HEK293 (cell line): ENCODE data around the gene SPEM2.

Source experiments
- GLIS2 ChIP-seq: fragments of 450-650 bp; formaldehyde crosslinking; IDR thresholded peaks from 2 replicates; pipeline ENCODE4 v1.5.1; 2016; ENCODE audit warnings: missing biosample characterization, missing genetic modification characterization
- HOXC10 ChIP-seq: sonication (generic); formaldehyde crosslinking; IDR thresholded peaks from 2 replicates; pipeline ENCODE4 v1.8.1; 2023; ENCODE audit warnings: mild to moderate bottlenecking, missing genetic modification reagents
- SALL2 ChIP-seq: fragments of 450-650 bp; formaldehyde crosslinking; IDR thresholded peaks from 2 replicates; pipeline ENCODE4 v1.5.0; 2017; ENCODE audit warnings: missing biosample characterization, mild to moderate bottlenecking, missing genetic modification characterization, borderline replicate concordance
- YY2 ChIP-seq: fragments of 450-650 bp; formaldehyde crosslinking; IDR thresholded peaks from 2 replicates; pipeline ENCODE4 v1.5.1; 2016; ENCODE audit warnings: missing biosample characterization, missing genetic modification characterization
- ZFP41 ChIP-seq: fragments of 450-650 bp; formaldehyde crosslinking; IDR thresholded peaks from 2 replicates; pipeline ENCODE4 v1.5.1; 2016; ENCODE audit warnings: missing biosample characterization, missing genetic modification characterization, borderline replicate concordance
- ZNF155 ChIP-seq: fragments of 450-650 bp; formaldehyde crosslinking; IDR thresholded peaks from 2 replicates; pipeline ENCODE4 v1.5.1; 2016; ENCODE audit warnings: missing biosample characterization, missing genetic modification characterization
- ZNF169 ChIP-seq: fragments of 450-650 bp; formaldehyde crosslinking; IDR thresholded peaks from 2 replicates; pipeline ENCODE4 v1.5.1; 2016; ENCODE audit warnings: missing biosample characterization, missing genetic modification characterization
- ZNF19 ChIP-seq: fragments of 450-650 bp; formaldehyde crosslinking; IDR thresholded peaks from 2 replicates; pipeline ENCODE4; 2016; ENCODE audit warnings: missing biosample characterization, missing genetic modification characterization, low read depth
- ZNF311 ChIP-seq: fragments of 450-650 bp; formaldehyde crosslinking; IDR thresholded peaks from 2 replicates; pipeline ENCODE4 v1.5.1; 2017; ENCODE audit warnings: missing biosample characterization, missing genetic modification characterization, borderline replicate concordance
- ZNF366 ChIP-seq: fragments of 450-650 bp; formaldehyde crosslinking; conservative IDR thresholded peaks from 2 replicates; pipeline ENCODE4 v1.5.1; 2016; ENCODE audit warnings: missing biosample characterization, missing genetic modification characterization
- ZNF37A ChIP-seq: fragments of 450-650 bp; IDR thresholded peaks from 2 replicates; pipeline ENCODE4 v1.5.1; 2018; ENCODE audit warnings: missing biosample characterization, missing genetic modification characterization
- ZNF433 ChIP-seq: fragments of 450-650 bp; formaldehyde crosslinking; IDR thresholded peaks from 2 replicates; pipeline ENCODE4 v1.5.1; 2016; ENCODE audit warnings: missing biosample characterization, missing genetic modification characterization, low read depth
- ZNF549 ChIP-seq: fragments of 450-650 bp; IDR thresholded peaks from 2 replicates; pipeline ENCODE4 v1.5.1; 2018; ENCODE audit warnings: missing biosample characterization, missing genetic modification characterization, mild to moderate bottlenecking, inconsistent platforms, moderate library complexity
- ZNF621 ChIP-seq: fragments of 450-650 bp; formaldehyde crosslinking; IDR thresholded peaks from 2 replicates; pipeline ENCODE4 v1.5.1; 2017; ENCODE audit warnings: missing biosample characterization, missing genetic modification characterization
- ZNF626 ChIP-seq: fragments of 450-650 bp; sonication (Bioruptor Pico); formaldehyde crosslinking; IDR thresholded peaks from 2 replicates; pipeline ENCODE4 v1.5.1; 2018; ENCODE audit warnings: missing biosample characterization, missing genetic modification characterization, inconsistent platforms
- ZNF76 ChIP-seq: fragments of 450-650 bp; formaldehyde crosslinking; IDR thresholded peaks from 2 replicates; pipeline ENCODE4; 2016; ENCODE audit warnings: low read depth, missing biosample characterization, missing genetic modification characterization, borderline replicate concordance
- ZSCAN5A ChIP-seq: fragments of 450-650 bp; formaldehyde crosslinking; IDR thresholded peaks from 2 replicates; pipeline ENCODE4 v1.5.1; 2016; ENCODE audit warnings: missing biosample characterization, missing genetic modification characterization
- ZXDB ChIP-seq: fragments of 450-650 bp; formaldehyde crosslinking; IDR thresholded peaks from 2 replicates; pipeline ENCODE4 v1.5.1; 2016; ENCODE audit warnings: missing biosample characterization, missing genetic modification characterization
- TF ChIP-seq, protein P1 (sequence below): fragments of 450-650 bp; formaldehyde crosslinking; IDR thresholded peaks from 2 replicates; pipeline ENCODE4 v1.5.1; 2016; ENCODE audit warnings: missing biosample characterization, missing genetic modification characterization
- TF ChIP-seq, protein P2 (sequence below): fragments of 450-650 bp; formaldehyde crosslinking; IDR thresholded peaks from 2 replicates; pipeline ENCODE4 v1.5.1; 2016; ENCODE audit warnings: missing biosample characterization, missing genetic modification characterization
- TF ChIP-seq, protein P3 (sequence below): fragments of 450-650 bp; formaldehyde crosslinking; IDR thresholded peaks from 2 replicates; pipeline ENCODE4 v1.5.1; 2016; ENCODE audit warnings: missing biosample characterization, missing genetic modification characterization, borderline replicate concordance
- TF ChIP-seq, protein P4 (sequence below): fragments of 450-650 bp; formaldehyde crosslinking; IDR thresholded peaks from 2 replicates; pipeline ENCODE4 v1.5.1; 2016; ENCODE audit warnings: missing biosample characterization, missing genetic modification characterization
- TF ChIP-seq, protein P5 (sequence below): fragments of 450-650 bp; formaldehyde crosslinking; IDR thresholded peaks from 2 replicates; pipeline ENCODE4 v1.5.1; 2016; ENCODE audit warnings: missing biosample characterization, missing genetic modification characterization
- TF ChIP-seq, protein P6 (sequence below): fragments of 450-650 bp; formaldehyde crosslinking; IDR thresholded peaks from 2 replicates; pipeline ENCODE4 v1.5.1; 2017; ENCODE audit warnings: missing biosample characterization, missing genetic modification characterization

SPEM2 gene

DNA sequence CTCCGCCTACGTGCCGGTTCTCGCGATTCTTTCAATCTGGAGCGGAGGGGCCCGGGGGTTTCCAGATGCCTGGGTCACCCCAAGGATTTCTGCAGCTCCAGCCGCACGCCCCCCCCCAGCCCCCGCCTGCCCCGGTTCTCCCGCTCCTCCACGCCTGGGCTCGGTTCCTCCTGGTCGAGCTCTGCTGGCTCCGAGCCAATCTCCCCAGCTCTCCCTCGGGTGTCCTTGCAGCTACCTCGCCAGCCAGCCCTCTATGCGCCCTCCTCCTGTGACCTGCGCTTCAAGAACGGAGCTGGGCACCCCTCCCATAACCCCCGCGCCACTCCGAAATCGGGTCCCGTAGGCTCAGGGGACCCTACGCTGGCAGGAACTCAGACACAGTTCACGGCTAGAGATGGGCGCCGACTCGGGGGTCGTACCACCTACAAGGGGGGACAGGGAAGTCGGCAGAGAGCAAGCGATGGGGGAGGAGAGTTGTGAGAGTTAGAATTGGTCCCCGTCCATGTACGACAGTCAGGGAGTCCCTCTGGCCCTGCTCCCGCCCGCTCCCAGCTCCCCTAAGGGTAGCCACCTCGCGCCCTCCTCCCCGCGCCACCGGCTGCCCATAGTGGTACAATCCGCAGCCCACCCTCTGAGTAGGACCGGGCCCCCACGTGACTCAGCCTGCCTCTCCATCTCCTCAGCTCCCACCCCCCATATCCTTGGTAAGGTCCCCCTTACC is 14.9 kb downstream of the SPEM2 start (continued):
- TF ChIP-seq, protein P1, sequence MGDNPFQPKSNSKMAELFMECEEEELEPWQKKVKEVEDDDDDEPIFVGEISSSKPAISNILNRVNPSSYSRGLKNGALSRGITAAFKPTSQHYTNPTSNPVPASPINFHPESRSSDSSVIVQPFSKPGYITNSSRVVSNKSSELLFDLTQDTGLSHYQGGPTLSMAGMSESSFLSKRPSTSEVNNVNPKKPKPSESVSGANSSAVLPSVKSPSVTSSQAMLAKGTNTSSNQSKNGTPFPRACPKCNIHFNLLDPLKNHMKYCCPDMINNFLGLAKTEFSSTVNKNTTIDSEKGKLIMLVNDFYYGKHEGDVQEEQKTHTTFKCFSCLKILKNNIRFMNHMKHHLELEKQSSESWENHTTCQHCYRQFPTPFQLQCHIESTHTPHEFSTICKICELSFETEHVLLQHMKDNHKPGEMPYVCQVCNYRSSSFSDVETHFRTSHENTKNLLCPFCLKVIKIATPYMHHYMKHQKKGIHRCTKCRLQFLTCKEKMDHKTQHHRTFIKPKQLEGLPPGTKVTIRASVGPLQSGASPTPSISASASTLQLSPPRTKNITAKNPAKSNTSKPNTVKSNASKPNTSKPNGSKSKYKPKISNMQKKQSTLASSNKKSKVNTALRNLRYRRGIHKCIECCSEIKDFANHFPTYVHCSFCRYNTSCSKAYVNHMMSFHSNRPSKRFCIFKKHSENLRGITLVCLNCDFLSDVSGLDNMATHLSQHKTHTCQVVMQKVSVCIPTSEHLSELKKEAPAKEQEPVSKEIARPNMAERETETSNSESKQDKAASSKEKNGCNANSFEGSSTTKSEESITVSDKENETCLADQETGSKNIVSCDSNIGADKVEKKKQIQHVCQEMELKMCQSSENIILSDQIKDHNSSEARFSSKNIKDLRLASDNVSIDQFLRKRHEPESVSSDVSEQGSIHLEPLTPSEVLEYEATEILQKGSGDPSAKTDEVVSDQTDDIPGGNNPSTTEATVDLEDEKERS: no peak
- TF ChIP-seq ZSCAN5A (tag by site-specific recombination) (no peak), ZNF76 (tag by site-specific recombination) (peak; percentile 81), ZNF19 (no peak), ZFP41 (tag by site-specific recombination) (no peak), ZNF311 (tag by site-specific recombination) (no peak), ZNF433 (tag by site-specific recombination) (no peak), SALL2 (tag by site-specific recombination) (no peak), ZNF366 (no peak), ZNF621 (tag by site-specific recombination) (no peak), YY2 (no peak), GLIS2 (tag by site-specific recombination) (peak; percentile 94), ZNF37A (no peak), ZNF169 (no peak), ZXDB (tag by site-specific recombination) (no peak), ZNF626 (tag by site-specific recombination) (no peak), ZNF155 (tag by site-specific recombination) (no peak), HOXC10 (CRISPR knock-in tag) (no peak), ZNF549 (tag by site-specific recombination) (no peak)
- TF ChIP-seq, protein P2, sequence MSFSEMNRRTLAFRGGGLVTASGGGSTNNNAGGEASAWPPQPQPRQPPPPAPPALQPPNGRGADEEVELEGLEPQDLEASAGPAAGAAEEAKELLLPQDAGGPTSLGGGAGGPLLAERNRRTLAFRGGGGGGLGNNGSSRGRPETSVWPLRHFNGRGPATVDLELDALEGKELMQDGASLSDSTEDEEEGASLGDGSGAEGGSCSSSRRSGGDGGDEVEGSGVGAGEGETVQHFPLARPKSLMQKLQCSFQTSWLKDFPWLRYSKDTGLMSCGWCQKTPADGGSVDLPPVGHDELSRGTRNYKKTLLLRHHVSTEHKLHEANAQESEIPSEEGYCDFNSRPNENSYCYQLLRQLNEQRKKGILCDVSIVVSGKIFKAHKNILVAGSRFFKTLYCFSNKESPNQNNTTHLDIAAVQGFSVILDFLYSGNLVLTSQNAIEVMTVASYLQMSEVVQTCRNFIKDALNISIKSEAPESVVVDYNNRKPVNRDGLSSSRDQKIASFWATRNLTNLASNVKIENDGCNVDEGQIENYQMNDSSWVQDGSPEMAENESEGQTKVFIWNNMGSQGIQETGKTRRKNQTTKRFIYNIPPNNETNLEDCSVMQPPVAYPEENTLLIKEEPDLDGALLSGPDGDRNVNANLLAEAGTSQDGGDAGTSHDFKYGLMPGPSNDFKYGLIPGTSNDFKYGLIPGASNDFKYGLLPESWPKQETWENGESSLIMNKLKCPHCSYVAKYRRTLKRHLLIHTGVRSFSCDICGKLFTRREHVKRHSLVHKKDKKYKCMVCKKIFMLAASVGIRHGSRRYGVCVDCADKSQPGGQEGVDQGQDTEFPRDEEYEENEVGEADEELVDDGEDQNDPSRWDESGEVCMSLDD (tag by site-specific recombination): peak; percentile 51; the same call in 1 of the 2 replicates
- TF ChIP-seq, protein P3, sequence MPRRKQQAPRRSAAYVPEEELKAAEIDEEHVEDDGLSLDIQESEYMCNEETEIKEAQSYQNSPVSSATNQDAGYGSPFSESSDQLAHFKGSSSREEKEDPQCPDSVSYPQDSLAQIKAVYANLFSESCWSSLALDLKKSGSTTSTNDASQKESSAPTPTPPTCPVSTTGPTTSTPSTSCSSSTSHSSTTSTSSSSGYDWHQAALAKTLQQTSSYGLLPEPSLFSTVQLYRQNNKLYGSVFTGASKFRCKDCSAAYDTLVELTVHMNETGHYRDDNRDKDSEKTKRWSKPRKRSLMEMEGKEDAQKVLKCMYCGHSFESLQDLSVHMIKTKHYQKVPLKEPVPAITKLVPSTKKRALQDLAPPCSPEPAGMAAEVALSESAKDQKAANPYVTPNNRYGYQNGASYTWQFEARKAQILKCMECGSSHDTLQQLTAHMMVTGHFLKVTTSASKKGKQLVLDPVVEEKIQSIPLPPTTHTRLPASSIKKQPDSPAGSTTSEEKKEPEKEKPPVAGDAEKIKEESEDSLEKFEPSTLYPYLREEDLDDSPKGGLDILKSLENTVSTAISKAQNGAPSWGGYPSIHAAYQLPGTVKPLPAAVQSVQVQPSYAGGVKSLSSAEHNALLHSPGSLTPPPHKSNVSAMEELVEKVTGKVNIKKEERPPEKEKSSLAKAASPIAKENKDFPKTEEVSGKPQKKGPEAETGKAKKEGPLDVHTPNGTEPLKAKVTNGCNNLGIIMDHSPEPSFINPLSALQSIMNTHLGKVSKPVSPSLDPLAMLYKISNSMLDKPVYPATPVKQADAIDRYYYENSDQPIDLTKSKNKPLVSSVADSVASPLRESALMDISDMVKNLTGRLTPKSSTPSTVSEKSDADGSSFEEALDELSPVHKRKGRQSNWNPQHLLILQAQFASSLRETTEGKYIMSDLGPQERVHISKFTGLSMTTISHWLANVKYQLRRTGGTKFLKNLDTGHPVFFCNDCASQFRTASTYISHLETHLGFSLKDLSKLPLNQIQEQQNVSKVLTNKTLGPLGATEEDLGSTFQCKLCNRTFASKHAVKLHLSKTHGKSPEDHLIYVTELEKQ (tag by site-specific recombination): peak; percentile 65; the same call in 1 of the 2 replicates
- TF ChIP-seq, protein P4, sequence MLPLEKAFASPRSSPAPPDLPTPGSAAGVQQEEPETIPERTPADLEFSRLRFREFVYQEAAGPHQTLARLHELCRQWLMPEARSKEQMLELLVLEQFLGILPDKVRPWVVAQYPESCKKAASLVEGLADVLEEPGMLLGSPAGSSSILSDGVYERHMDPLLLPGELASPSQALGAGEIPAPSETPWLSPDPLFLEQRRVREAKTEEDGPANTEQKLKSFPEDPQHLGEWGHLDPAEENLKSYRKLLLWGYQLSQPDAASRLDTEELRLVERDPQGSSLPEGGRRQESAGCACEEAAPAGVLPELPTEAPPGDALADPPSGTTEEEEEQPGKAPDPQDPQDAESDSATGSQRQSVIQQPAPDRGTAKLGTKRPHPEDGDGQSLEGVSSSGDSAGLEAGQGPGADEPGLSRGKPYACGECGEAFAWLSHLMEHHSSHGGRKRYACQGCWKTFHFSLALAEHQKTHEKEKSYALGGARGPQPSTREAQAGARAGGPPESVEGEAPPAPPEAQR: no peak
- TF ChIP-seq, protein P5, sequence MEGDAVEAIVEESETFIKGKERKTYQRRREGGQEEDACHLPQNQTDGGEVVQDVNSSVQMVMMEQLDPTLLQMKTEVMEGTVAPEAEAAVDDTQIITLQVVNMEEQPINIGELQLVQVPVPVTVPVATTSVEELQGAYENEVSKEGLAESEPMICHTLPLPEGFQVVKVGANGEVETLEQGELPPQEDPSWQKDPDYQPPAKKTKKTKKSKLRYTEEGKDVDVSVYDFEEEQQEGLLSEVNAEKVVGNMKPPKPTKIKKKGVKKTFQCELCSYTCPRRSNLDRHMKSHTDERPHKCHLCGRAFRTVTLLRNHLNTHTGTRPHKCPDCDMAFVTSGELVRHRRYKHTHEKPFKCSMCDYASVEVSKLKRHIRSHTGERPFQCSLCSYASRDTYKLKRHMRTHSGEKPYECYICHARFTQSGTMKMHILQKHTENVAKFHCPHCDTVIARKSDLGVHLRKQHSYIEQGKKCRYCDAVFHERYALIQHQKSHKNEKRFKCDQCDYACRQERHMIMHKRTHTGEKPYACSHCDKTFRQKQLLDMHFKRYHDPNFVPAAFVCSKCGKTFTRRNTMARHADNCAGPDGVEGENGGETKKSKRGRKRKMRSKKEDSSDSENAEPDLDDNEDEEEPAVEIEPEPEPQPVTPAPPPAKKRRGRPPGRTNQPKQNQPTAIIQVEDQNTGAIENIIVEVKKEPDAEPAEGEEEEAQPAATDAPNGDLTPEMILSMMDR (tag by site-specific recombination): no peak
- TF ChIP-seq, protein P6, sequence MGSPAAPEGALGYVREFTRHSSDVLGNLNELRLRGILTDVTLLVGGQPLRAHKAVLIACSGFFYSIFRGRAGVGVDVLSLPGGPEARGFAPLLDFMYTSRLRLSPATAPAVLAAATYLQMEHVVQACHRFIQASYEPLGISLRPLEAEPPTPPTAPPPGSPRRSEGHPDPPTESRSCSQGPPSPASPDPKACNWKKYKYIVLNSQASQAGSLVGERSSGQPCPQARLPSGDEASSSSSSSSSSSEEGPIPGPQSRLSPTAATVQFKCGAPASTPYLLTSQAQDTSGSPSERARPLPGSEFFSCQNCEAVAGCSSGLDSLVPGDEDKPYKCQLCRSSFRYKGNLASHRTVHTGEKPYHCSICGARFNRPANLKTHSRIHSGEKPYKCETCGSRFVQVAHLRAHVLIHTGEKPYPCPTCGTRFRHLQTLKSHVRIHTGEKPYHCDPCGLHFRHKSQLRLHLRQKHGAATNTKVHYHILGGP (tag by site-specific recombination): no peak; the same call in 1 of the 2 replicates
